ENCODE results near the gene RPL21.
"Not testable (repeated sequence)": the region's sequence is repeated elsewhere in the genome, so short reads cannot be mapped to it uniquely, and the experiment has no call there.

RPL21 gene

GRCh38 chr13:27211771-27212364, 39.5 kb upstream of the RPL21 start:
- no peak overlapping the region for H3K27ac ChIP-seq
- no peak for TF ChIP-seq ZFX (IDR thresholded peaks at IDR 0.05; ENCODE audit: borderline replicate concordance)
- TF ChIP-seq, protein P1, sequence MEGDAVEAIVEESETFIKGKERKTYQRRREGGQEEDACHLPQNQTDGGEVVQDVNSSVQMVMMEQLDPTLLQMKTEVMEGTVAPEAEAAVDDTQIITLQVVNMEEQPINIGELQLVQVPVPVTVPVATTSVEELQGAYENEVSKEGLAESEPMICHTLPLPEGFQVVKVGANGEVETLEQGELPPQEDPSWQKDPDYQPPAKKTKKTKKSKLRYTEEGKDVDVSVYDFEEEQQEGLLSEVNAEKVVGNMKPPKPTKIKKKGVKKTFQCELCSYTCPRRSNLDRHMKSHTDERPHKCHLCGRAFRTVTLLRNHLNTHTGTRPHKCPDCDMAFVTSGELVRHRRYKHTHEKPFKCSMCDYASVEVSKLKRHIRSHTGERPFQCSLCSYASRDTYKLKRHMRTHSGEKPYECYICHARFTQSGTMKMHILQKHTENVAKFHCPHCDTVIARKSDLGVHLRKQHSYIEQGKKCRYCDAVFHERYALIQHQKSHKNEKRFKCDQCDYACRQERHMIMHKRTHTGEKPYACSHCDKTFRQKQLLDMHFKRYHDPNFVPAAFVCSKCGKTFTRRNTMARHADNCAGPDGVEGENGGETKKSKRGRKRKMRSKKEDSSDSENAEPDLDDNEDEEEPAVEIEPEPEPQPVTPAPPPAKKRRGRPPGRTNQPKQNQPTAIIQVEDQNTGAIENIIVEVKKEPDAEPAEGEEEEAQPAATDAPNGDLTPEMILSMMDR (IDR thresholded peaks at IDR 0.05), result no peak

DNA sequence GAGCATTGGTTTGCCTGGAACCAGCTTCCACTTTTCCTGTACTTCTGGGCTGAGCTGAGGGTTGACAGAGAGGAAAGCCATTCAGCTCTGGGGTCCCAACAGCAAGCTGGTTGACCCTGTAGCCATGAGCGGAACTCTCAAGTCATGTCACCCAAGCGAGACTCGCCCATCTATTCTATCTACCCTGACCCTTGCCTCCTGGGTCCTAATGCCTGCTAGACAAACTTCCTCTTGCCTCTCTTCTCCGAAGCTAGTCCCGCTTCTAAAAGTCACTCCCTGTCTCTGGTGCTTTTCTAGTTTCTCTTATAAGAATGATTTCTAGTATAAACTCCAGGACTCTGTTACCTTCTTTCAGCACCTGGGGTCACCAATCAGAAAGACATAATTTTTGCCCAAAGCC, 38.0 kb upstream of the RPL21 start:
- H3K27ac ChIP-seq, result not testable (repeated sequence)

DNA sequence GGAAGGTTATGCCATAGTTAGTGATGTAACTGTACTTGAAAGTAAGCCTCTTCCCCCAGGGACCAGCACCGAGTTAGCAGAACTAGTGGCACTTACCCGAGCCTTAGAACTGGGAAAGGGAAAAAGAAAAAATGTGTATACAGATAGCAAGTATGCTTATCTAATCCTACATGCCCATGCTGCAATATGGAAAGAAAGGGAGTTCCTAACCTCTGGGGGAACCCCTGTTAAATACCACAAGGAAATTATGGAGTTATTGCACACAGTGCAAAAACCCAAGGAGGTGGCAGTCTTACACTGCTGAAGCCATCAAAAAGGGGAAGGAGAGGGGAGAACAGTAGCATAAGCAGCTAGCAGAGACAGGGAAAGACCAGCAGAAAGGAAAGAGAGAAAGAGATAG, 33.6 kb upstream of the RPL21 start:
- H3K27ac ChIP-seq, result not testable (repeated sequence)

DNA sequence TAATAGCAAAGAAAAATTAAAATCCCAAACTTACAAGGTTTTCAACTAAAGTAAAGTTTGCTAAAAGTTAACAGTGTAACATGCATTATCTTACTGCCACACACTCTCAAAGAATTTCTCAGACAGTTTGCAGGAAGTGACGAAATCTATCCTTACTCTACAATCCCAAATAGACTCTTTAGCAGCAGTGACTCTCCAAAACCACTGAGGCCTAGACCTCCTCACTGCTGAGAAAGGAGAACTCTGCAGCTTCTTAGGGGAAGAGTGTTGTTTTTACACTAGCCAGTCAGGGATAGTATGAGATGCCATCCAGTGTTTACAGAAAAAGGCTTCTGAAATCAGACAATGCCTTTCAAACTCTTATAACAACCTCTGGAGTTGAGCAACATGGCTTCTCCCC, 32.5 kb upstream of the RPL21 start:
- H3K27ac ChIP-seq, result not testable (repeated sequence)

- H3K27ac ChIP-seq, result no peak overlapping the region
- no peak for TF ChIP-seq ZFX (IDR thresholded peaks at IDR 0.05; ENCODE audit: borderline replicate concordance)
- TF ChIP-seq, protein P1 (IDR thresholded peaks at IDR 0.05), result no peak
Measured at GRCh38 chr13:27219611-27220010, 31.7 kb upstream of the RPL21 start.

- H3K27ac ChIP-seq, result not testable (repeated sequence)
Measured at GRCh38 chr13:27222100-27222499, 29.3 kb upstream of the RPL21 start.

DNA sequence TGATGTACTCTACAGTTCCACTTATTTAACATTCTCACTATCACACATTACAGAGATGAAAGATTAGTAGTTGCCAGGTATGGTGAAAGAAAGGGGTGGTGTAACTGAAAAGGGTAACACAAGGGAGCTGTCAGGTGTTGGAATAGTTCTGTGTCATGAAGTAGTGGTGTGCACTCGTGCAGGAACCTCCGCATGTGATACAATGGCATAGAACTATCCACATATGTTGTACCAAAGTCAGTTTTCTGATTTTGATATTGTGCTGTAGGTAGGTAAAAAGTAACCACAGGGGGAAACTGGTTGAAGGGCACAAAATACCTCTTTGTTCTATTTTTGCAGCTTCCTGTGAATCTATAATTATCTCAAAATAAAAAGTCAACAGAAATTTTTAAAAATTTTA, 24.4 kb upstream of the RPL21 start:
- no peak for TF ChIP-seq ZFX (IDR thresholded peaks at IDR 0.05; ENCODE audit: borderline replicate concordance)
- no peak overlapping the region for H3K27ac ChIP-seq

DNA sequence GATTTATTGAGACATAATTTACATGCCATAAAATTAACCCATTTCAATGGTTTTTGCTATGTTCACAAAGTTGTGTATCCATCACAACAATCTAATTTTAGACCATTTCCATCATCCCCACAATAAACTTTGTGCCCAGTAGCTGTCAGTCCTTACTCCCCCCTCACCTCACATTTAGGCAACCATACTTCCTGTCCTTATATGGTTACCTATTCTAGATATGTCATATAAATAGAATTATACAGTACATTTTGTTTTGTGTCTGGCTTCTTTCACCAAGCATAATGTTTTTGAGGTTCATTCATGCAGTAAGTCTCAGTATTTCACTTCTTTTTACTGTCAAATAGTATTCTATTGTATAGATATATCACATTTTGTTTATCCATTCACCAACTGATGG, 23.2 kb upstream of the RPL21 start:
- H3K27ac ChIP-seq, result no peak overlapping the region
- TF ChIP-seq ZFX (IDR thresholded peaks at IDR 0.05; ENCODE audit: borderline replicate concordance), result no peak
- TF ChIP-seq, protein P1 (IDR thresholded peaks at IDR 0.05), result no peak

DNA sequence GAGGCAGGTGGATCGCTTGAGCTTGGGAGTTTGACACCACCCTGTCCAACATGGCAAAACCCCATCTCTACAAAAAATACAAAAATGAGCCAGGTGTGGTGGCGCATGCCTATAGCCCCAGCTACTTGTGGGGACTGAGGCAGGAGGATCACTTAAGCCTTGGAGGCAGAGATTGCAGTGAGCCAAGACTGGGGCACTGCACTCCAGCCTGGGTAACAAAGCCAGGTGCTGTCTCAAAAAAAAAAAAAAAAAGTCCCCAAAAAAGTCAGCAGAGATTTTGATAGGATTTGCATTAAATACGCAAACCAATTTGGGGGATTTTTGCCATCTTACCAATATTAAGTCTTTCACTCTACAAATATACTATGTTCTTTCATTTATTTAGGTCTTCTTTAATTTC, 21.7 kb upstream of the RPL21 start:
- no peak for TF ChIP-seq ZFX (IDR thresholded peaks at IDR 0.05; ENCODE audit: borderline replicate concordance)
- TF ChIP-seq, protein P1 (IDR thresholded peaks at IDR 0.05), result no peak

DNA sequence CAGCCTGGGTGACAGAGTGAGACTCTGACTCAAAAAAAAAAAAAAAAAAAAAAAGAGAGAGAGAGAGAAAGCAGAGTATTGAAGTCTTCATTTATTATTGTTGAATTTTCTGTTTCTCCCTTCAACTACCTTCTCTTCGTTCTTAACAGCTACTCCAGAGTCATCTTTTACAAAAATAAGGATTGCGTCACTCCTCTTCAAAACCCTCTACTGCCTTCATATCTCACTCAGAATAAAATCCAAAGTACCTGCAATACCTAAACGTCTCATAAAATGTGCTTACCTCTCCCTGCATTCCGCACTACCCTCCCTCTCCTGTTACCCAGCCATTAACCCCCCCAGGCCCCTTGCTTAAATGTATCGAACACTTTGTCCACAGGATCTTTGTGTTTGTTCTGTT, 17.4 kb upstream of the RPL21 start:
- TF ChIP-seq, protein P1 (IDR thresholded peaks at IDR 0.05), result no peak
- no peak for TF ChIP-seq ZFX (IDR thresholded peaks at IDR 0.05; ENCODE audit: borderline replicate concordance)
- no peak overlapping the region for H3K27ac ChIP-seq

More for the DNA sequence above, 21.7 kb upstream of the RPL21 start:
- no peak overlapping the region for H3K27ac ChIP-seq
